Progenitor cell of endocrine pancreas (in vitro differentiated cells): ENCODE measurements around the gene LBR. TPM values are rescaled to one million over a fixed set of nuclear protein-coding genes. Genes with fewer than 3 reads are reported as not detected.
A peak's percentile ranks its signal among the peaks of the same experiment; 100 is the strongest.

Experiments
- DNase-seq: peaks from one replicate; pipeline ENCODE4 v3.0.0; 2021; ENCODE audit warnings: low spot score; ENCODE audit not compliant: unreplicated experiment
- H3K27ac Mint-ChIP-seq: 2 replicates; pipeline ENCODE4 v1.8.0; 2021; ENCODE audit warnings: mild to moderate bottlenecking, moderate library complexity, mixed read lengths
- H3K27me3 Mint-ChIP-seq: 2 replicates; pipeline ENCODE4 v1.8.0; 2021; ENCODE audit warnings: mixed read lengths
- H3K36me3 Mint-ChIP-seq: 2 replicates; pipeline ENCODE4 v1.8.0; 2022; ENCODE audit warnings: mixed read lengths; ENCODE audit not compliant: insufficient read depth
- H3K4me1 Mint-ChIP-seq: 2 replicates; pipeline ENCODE4 v1.8.0; 2021; ENCODE audit warnings: low read depth, mixed read lengths
- H3K4me3 Mint-ChIP-seq: 2 replicates; pipeline ENCODE4 v1.8.0; 2021; ENCODE audit warnings: low read depth, mild to moderate bottlenecking, moderate library complexity, mixed read lengths
- H3K9me3 Mint-ChIP-seq: 2 replicates; pipeline ENCODE4 v1.8.0; 2021; ENCODE audit warnings: low read depth, mixed read lengths
- CTCF ChIP-seq: fragments of 200-600 bp; sonication (generic); IDR thresholded peaks from one replicate; pipeline ENCODE4 v1.5.0; 2021; ENCODE audit warnings: antibody characterized with exemption, mild to moderate bottlenecking; ENCODE audit not compliant: unreplicated experiment
- total RNA-seq: library from RNA; stranded (reverse); gene quantifications from 2 replicates; pipeline ENCODE4 v1.2.1, GENCODE V29; 2021

Gene LBR
- total RNA-seq, 1 donor from 2014 or later, result 116 TPM

- H3K27me3 Mint-ChIP-seq, result no peaks in the 10 kb centered on the region
- H3K4me1 Mint-ChIP-seq, result peaks cover 60% of the 10 kb centered on the region
- peaks cover 12% of the 10 kb centered on the region for H3K36me3 Mint-ChIP-seq
- TF ChIP-seq CTCF, result no peak
- DNase-seq, result no peak
- no peak overlapping the region for H3K4me3 Mint-ChIP-seq
- no peaks in the 10 kb centered on the region for H3K9me3 Mint-ChIP-seq
- no peak overlapping the region for H3K27ac Mint-ChIP-seq
These were observed 5.7 kb downstream of the LBR start for GRCh38 chr1:225422031-225422605.

GRCh38 chr1:225418598-225418997 is 9.2 kb downstream of the LBR start:
- Mint-ChIP-seq H3K4me1 (peaks cover 42% of the 10 kb centered on the region), H3K9me3 (no peaks in the 10 kb centered on the region), H3K36me3 (peaks cover 31% of the 10 kb centered on the region), H3K27ac (peak overlapping the region; percentile 90), H3K27me3 (no peaks in the 10 kb centered on the region), H3K4me3 (no peak overlapping the region)
- DNase-seq, result no peak
- no peak for TF ChIP-seq CTCF

- no peak overlapping the region for H3K4me3 Mint-ChIP-seq
- H3K9me3 Mint-ChIP-seq, result no peaks in the 10 kb centered on the region
- H3K4me1 Mint-ChIP-seq, result peaks cover 41% of the 10 kb centered on the region
- DNase-seq, result no peak
- H3K27me3 Mint-ChIP-seq, result no peaks in the 10 kb centered on the region
- peaks cover 31% of the 10 kb centered on the region for H3K36me3 Mint-ChIP-seq
- no peak overlapping the region for H3K27ac Mint-ChIP-seq
- TF ChIP-seq CTCF, result no peak
These were observed 9.8 kb downstream of the LBR start for GRCh38 chr1:225418059-225418458.

- TF ChIP-seq CTCF, result no peak
- no peaks in the 10 kb centered on the region for H3K9me3 Mint-ChIP-seq
- peaks cover 43% of the 10 kb centered on the region for H3K4me1 Mint-ChIP-seq
- no peak overlapping the region for H3K4me3 Mint-ChIP-seq
- peaks cover 36% of the 10 kb centered on the region for H3K36me3 Mint-ChIP-seq
- no peak for DNase-seq
- no peak overlapping the region for H3K27ac Mint-ChIP-seq
- no peaks in the 10 kb centered on the region for H3K27me3 Mint-ChIP-seq
These were observed 11.7 kb downstream of the LBR start for GRCh38 chr1:225415967-225416745.

- no peak overlapping the region for H3K27ac Mint-ChIP-seq
- no peaks in the 10 kb centered on the region for H3K27me3 Mint-ChIP-seq
- TF ChIP-seq CTCF, result peak; percentile 6
- DNase-seq, result no peak
- H3K9me3 Mint-ChIP-seq, result no peaks in the 10 kb centered on the region
- H3K4me1 Mint-ChIP-seq, result peaks cover 43% of the 10 kb centered on the region
- peaks cover 40% of the 10 kb centered on the region for H3K36me3 Mint-ChIP-seq
- no peak overlapping the region for H3K4me3 Mint-ChIP-seq
These were observed 12.5 kb downstream of the LBR start for GRCh38 chr1:225415307-225415706.
